WTC11 (cell line): ENCODE data around the gene PSMD4. TPM values are rescaled to one million over a fixed set of nuclear protein-coding genes. Genes with fewer than 3 reads are reported as not detected.

Source experiments
- ATAC-seq: fragments of 200-7000 bp; cut with Tn5 transposase; 2 replicates; pipeline ENCODE4 v1.10.0; 2021; ENCODE audit warnings: mild to moderate bottlenecking, moderate library complexity
- CTCF ChIA-PET: fragments of 300-600 bp; sonication (Branson Sonifier 250); formaldehyde crosslinking; loops from one replicate; lab custom pipeline; 2021; ENCODE audit warnings: antibody characterized with exemption; lab: Charles Lee
- POLR2A ChIA-PET: fragments of 350-600 bp; sonication (Branson Sonifier 250); formaldehyde crosslinking; loops from one replicate; lab custom pipeline; 2021; ENCODE audit warnings: antibody characterized with exemption; lab: Charles Lee
- DNase-seq: peaks from one replicate; pipeline ENCODE4 v3.0.0; 2021; ENCODE audit warnings: low spot score
- H3K27ac Mint-ChIP-seq: 2 replicates; pipeline ENCODE4 v1.8.0; 2021; ENCODE audit warnings: mixed read lengths
- H3K27me3 Mint-ChIP-seq: 2 replicates; pipeline ENCODE4 v1.8.0; 2021; ENCODE audit warnings: low read depth, mild to moderate bottlenecking, moderate library complexity, mixed read lengths
- H3K36me3 Mint-ChIP-seq: 2 replicates; pipeline ENCODE4 v1.8.0; 2021; ENCODE audit warnings: mixed read lengths
- H3K4me1 Mint-ChIP-seq: 2 replicates; pipeline ENCODE4 v1.8.0; 2022; ENCODE audit warnings: mixed read lengths
- H3K4me3 Mint-ChIP-seq: 2 replicates; pipeline ENCODE4 v1.8.0; 2021; ENCODE audit warnings: mild to moderate bottlenecking, moderate library complexity, mixed read lengths
- H3K9me3 Mint-ChIP-seq: 2 replicates; pipeline ENCODE4 v1.8.0; 2021; ENCODE audit warnings: mixed read lengths
- AFF4 ChIP-seq: sonication (generic); formaldehyde crosslinking; IDR thresholded peaks from 2 replicates; pipeline ENCODE4 v1.8.1; 2023; ENCODE audit warnings: mild to moderate bottlenecking, missing genetic modification reagents, borderline replicate concordance
- ERG ChIP-seq: fragments of 250-450 bp; sonication (Bioruptor Pico); IDR thresholded peaks from 2 replicates; pipeline ENCODE4 v1.8.0; 2021; ENCODE audit warnings: mild to moderate bottlenecking
- FOXJ3 ChIP-seq: sonication (generic); formaldehyde crosslinking; IDR thresholded peaks from 2 replicates; pipeline ENCODE4 v1.9.0; 2021; ENCODE audit warnings: missing genetic modification reagents, mild to moderate bottlenecking, borderline replicate concordance
- FOXK1 ChIP-seq: sonication (generic); formaldehyde crosslinking; IDR thresholded peaks from 2 replicates; pipeline ENCODE4 v1.8.0; 2022; ENCODE audit warnings: mild to moderate bottlenecking, moderate library complexity, missing genetic modification reagents
- FOXP4 ChIP-seq: sonication (generic); formaldehyde crosslinking; IDR thresholded peaks from 2 replicates; pipeline ENCODE4 v1.8.0; 2022; ENCODE audit warnings: mild to moderate bottlenecking, missing genetic modification reagents
- NFE2L1 ChIP-seq: sonication (generic); formaldehyde crosslinking; IDR thresholded peaks from 2 replicates; pipeline ENCODE4 v1.8.1; 2023; ENCODE audit warnings: missing genetic modification reagents
- NFYB ChIP-seq: sonication (generic); formaldehyde crosslinking; conservative IDR thresholded peaks from 2 replicates; pipeline ENCODE4 v1.8.0; 2022; ENCODE audit warnings: low read depth, missing genetic modification reagents
- NR3C1 ChIP-seq: sonication (generic); formaldehyde crosslinking; conservative IDR thresholded peaks from 2 replicates; pipeline ENCODE4 v1.8.1; 2023; ENCODE audit warnings: low read depth, mild to moderate bottlenecking, missing genetic modification reagents
- PRDM15 ChIP-seq: sonication (generic); formaldehyde crosslinking; IDR thresholded peaks from 2 replicates; pipeline ENCODE4 v1.8.0; 2022; ENCODE audit warnings: missing genetic modification reagents
- PREB ChIP-seq: sonication (generic); formaldehyde crosslinking; IDR thresholded peaks from 2 replicates; pipeline ENCODE4 v1.8.1; 2022; ENCODE audit warnings: mild to moderate bottlenecking, missing genetic modification reagents, moderate library complexity, borderline replicate concordance
- RORB ChIP-seq: fragments of 250-450 bp; sonication (Bioruptor Pico); IDR thresholded peaks from 2 replicates; pipeline ENCODE4 v1.9.0; 2021; ENCODE audit warnings: mild to moderate bottlenecking
- SMAD4 ChIP-seq: sonication (generic); formaldehyde crosslinking; IDR thresholded peaks from 2 replicates; pipeline ENCODE4 v1.8.0; 2022; ENCODE audit warnings: mild to moderate bottlenecking, missing genetic modification reagents
- TEAD1 ChIP-seq: sonication (generic); formaldehyde crosslinking; IDR thresholded peaks from 2 replicates; pipeline ENCODE4 v1.8.0; 2022; ENCODE audit warnings: mild to moderate bottlenecking, missing genetic modification reagents
- TEAD4 ChIP-seq: sonication (generic); formaldehyde crosslinking; IDR thresholded peaks from 2 replicates; pipeline ENCODE4 v1.8.0; 2022; ENCODE audit warnings: mild to moderate bottlenecking, missing genetic modification reagents
- ZNF232 ChIP-seq: sonication (generic); formaldehyde crosslinking; IDR thresholded peaks from 2 replicates; pipeline ENCODE4 v1.8.0; 2022; ENCODE audit warnings: mild to moderate bottlenecking, missing genetic modification reagents
- ZNF532 ChIP-seq: fragments of 250-450 bp; sonication (Bioruptor Pico); IDR thresholded peaks from 2 replicates; pipeline ENCODE4 v1.9.0; 2021; ENCODE audit warnings: mild to moderate bottlenecking, borderline replicate concordance
- ZSCAN18 ChIP-seq: fragments of 250-450 bp; sonication (Bioruptor Pico); IDR thresholded peaks from 2 replicates; pipeline ENCODE4 v2.1.2; 2022; ENCODE audit warnings: mild to moderate bottlenecking, moderate library complexity
- total RNA-seq: library from RNA; stranded (reverse); gene quantifications from 3 replicates; pipeline ENCODE4 v1.2.3, GENCODE V29; 2021

PSMD4 gene
- total RNA-seq, 1 experiment from 2014 or later: 202 TPM

GRCh38 chr1:151287341-151287699, 32.8 kb downstream of the PSMD4 start:
- ATAC-seq: no peak
- H3K9me3 Mint-ChIP-seq: no peaks in the 10 kb centered on the region
- H3K27ac Mint-ChIP-seq: no peak overlapping the region
- POLR2A ChIA-PET: no interaction called here
- CTCF ChIA-PET: interaction anchor here (1.1 kb wide), 1 partner anchor 14 kb away, joined by 4 read pairs; no protein-coding TSS in a partner anchor
- H3K27me3 Mint-ChIP-seq: no peaks in the 10 kb centered on the region
- peaks cover 48% of the 10 kb centered on the region for H3K36me3 Mint-ChIP-seq
- H3K4me1 Mint-ChIP-seq: peaks cover 17% of the 10 kb centered on the region
- no peak for TF ChIP-seq NFYB (CRISPR knock-in tag)
- TF ChIP-seq FOXK1 (CRISPR knock-in tag): no peak
- TF ChIP-seq FOXJ3: no peak
- no peak for TF ChIP-seq ZNF532 (CRISPR knock-in tag)
- TF ChIP-seq NFE2L1 (CRISPR knock-in tag): no peak
- TF ChIP-seq ERG (CRISPR knock-in tag): no peak
- TF ChIP-seq FOXP4 (CRISPR knock-in tag): no peak
- TF ChIP-seq ZNF232 (CRISPR knock-in tag): no peak
- TF ChIP-seq PRDM15 (CRISPR knock-in tag): no peak
- no peak for TF ChIP-seq RORB
- no peak for TF ChIP-seq AFF4 (CRISPR knock-in tag)
- no peak for TF ChIP-seq TEAD4 (CRISPR knock-in tag)
- no peak for TF ChIP-seq SMAD4 (CRISPR knock-in tag)
- TF ChIP-seq TEAD1: no peak
- no peak for TF ChIP-seq ZSCAN18
- no peak for TF ChIP-seq NR3C1 (CRISPR knock-in tag)
- no peak for TF ChIP-seq PREB
- TF ChIP-seq, all 79 proteins: peak for 0
- no peak for DNase-seq
- no peak overlapping the region for H3K4me3 Mint-ChIP-seq
